GM12874 (cell line): ENCODE data around the gene THADA.

Experiments
- CTCF ChIP-seq: IDR thresholded peaks from 2 replicates; pipeline ENCODE4 v1.5.1; 2011; ENCODE audit warnings: low read depth, mild to moderate bottlenecking, control low read depth, low read length, moderate library complexity; ENCODE audit not compliant: insufficient read depth

Gene THADA

GRCh38 chr2:43420389-43420801 lies 175.4 kb downstream of the THADA start:
- TF ChIP-seq CTCF: no peak

DNA sequence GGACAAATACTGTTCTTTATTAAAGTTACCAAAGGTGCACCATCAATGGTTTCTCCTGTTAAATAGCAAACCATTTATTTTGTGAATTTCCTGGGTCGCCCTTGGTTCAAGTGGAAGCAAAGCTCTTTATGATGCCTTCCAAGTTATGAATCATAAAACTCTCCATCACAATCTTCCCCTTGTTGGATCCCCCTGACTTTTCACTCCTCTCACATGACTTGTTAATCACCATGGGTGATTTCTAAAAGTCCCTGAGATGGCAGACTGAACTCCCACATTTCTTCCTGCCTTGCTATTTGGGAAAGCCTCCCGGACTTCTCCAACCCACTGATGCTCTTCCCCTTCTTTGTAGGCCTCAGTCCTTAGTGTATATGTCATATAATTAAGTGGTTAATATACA lies 176.0 kb downstream of the THADA start:
- TF ChIP-seq CTCF: no peak

- no peak for TF ChIP-seq CTCF
Measured at GRCh38 chr2:43419243-43419642, 176.6 kb downstream of the THADA start.

- no peak for TF ChIP-seq CTCF
Measured at GRCh38 chr2:43418680-43419079, 177.2 kb downstream of the THADA start.

GRCh38 chr2:43417300-43417699 lies 178.5 kb downstream of the THADA start:
- TF ChIP-seq CTCF: no peak

GRCh38 chr2:43415592-43415991 lies 180.2 kb downstream of the THADA start:
- TF ChIP-seq CTCF: no peak

GRCh38 chr2:43414586-43415135 lies 181.2 kb downstream of the THADA start:
- no peak for TF ChIP-seq CTCF

- no peak for TF ChIP-seq CTCF
Measured at GRCh38 chr2:43414033-43414432, 181.8 kb downstream of the THADA start.
